ENCODE results near the gene TFRC. TPM values are rescaled to one million over a fixed set of nuclear protein-coding genes. Genes with fewer than 3 reads are reported as not detected.

TFRC gene
- total RNA-seq, 1 experiment from 2014 or later = 261 TPM

- Histone ChIP-seq H3K27me3 (ENCODE audit: insufficient read depth, low read length) (no peaks in the 10 kb centered on the region; the same call in 1 of the 2 replicates), H3K27ac (ENCODE audit: low read depth, low read length) (no peak overlapping the region), H3K9ac (ENCODE audit: low read length) (no peak overlapping the region), H3K9me3 (ENCODE audit: control insufficient read depth in 1 of 2, insufficient read depth in 1 of 2, low read depth in 1 of 2, low read length in 2 of 2) (no peaks in the 10 kb centered on the region), H3K36me3 (ENCODE audit: control insufficient read depth in 1 of 2, insufficient read depth in 2 of 2, low read length in 2 of 2) (no peaks in the 10 kb centered on the region), H3K4me3 (replicated peaks in 1 of 2; ENCODE audit: low read depth in 1 of 2, low read length in 2 of 2) (no peak overlapping the region), H3K4me1 (ENCODE audit: control insufficient read depth in 1 of 2, insufficient read depth in 2 of 2, low read length in 2 of 2) (no peaks in the 10 kb centered on the region), H3K4me2 (ENCODE audit: low read length) (no peak overlapping the region), H4K20me1 (ENCODE audit: insufficient read depth) (no peaks in the 10 kb centered on the region), H2AFZ (ENCODE audit: low read depth, low read length, poor library complexity, severe bottlenecking) (no peak overlapping the region), H3K79me2 (ENCODE audit: insufficient read depth, low read length) (no peaks in the 10 kb centered on the region), H3K9me2 (ENCODE audit: insufficient read depth) (no peaks in the 10 kb centered on the region)
- ChIA-PET CTCF (no interaction called here), POLR2A (no interaction called here), RAD21 (ENCODE audit: low non-redundant PET in 1 of 2, low total read pairs in 2 of 2, uncharacterized antibody in 2 of 2, unreplicated experiment in 2 of 2) (interaction anchor here in 1 of 2 experiments (0.7 kb wide), 1 partner anchor 69 kb away, joined by 5 read pairs; no protein-coding TSS in a partner anchor)
- no peak for DNase-seq (ENCODE audit: low read depth, low spot score)
- intact Hi-C loops (cut with micrococcal nuclease) = no loop called here
- no peak for TF ChIP-seq EGR1 (IDR thresholded peaks at IDR 0.05; ENCODE audit: low read depth)
- TF ChIP-seq ZNF274 (IDR thresholded peaks at IDR 0.05; ENCODE audit: low read depth, low read length) = no peak
- TF ChIP-seq FOSL1 (IDR thresholded peaks at IDR 0.05; ENCODE audit: low read depth) = no peak
- TF ChIP-seq YY1 (IDR thresholded peaks at IDR 0.05; ENCODE audit: extremely low read depth, insufficient replicate concordance, low read depth, low read length) = no peak
- no peak for TF ChIP-seq POLR2AphosphoS5 (IDR thresholded peaks at IDR 0.05; ENCODE audit: low read depth, low read length)
- no peak for TF ChIP-seq POLR2A (IDR thresholded peaks at IDR 0.05; ENCODE audit: borderline replicate concordance, extremely low read depth, insufficient read depth, insufficient read length)
- BruUV-seq (replicated peaks) = no TSS peak
- ATAC-seq = no peak
Measured at GRCh38 chr3:196009456-196009855, 72.4 kb downstream of the TFRC start.

GRCh38 chr3:196008929-196009328 lies 73.0 kb downstream of the TFRC start:
- no peaks in the 10 kb centered on the region for H3K79me2 ChIP-seq (ENCODE audit: insufficient read depth, low read length)
- ChIA-PET CTCF (no interaction called here), RAD21 (ENCODE audit: low non-redundant PET in 1 of 2, low total read pairs in 2 of 2, uncharacterized antibody in 2 of 2, unreplicated experiment in 2 of 2) (interaction anchor here in 1 of 2 experiments (0.7 kb wide), 1 partner anchor 68 kb away, joined by 5 read pairs; no protein-coding TSS in a partner anchor), POLR2A (no interaction called here)
- H2AFZ ChIP-seq (ENCODE audit: low read depth, low read length, poor library complexity, severe bottlenecking) = no peak overlapping the region
- H3K27me3 ChIP-seq (ENCODE audit: insufficient read depth, low read length) = no peaks in the 10 kb centered on the region; the same call in 1 of the 2 replicates
- H3K27ac ChIP-seq (ENCODE audit: low read depth, low read length) = no peak overlapping the region
- no peaks in the 10 kb centered on the region for H3K4me1 ChIP-seq (ENCODE audit: control insufficient read depth in 1 of 2, insufficient read depth in 2 of 2, low read length in 2 of 2)
- no peaks in the 10 kb centered on the region for H3K36me3 ChIP-seq (ENCODE audit: control insufficient read depth in 1 of 2, insufficient read depth in 2 of 2, low read length in 2 of 2)
- ATAC-seq = no peak
- no peak overlapping the region for H3K4me2 ChIP-seq (ENCODE audit: low read length)
- intact Hi-C loops (cut with micrococcal nuclease) = no loop called here
- DNase-seq (ENCODE audit: low read depth, low spot score) = no peak
- no peaks in the 10 kb centered on the region for H3K9me2 ChIP-seq (ENCODE audit: insufficient read depth)
- BruUV-seq (replicated peaks) = no TSS peak
- no peak overlapping the region for H3K9ac ChIP-seq (ENCODE audit: low read length)
- no peaks in the 10 kb centered on the region for H4K20me1 ChIP-seq (ENCODE audit: insufficient read depth)
- H3K4me3 ChIP-seq (replicated peaks in 1 of 2; ENCODE audit: low read depth in 1 of 2, low read length in 2 of 2) = no peak overlapping the region
- H3K9me3 ChIP-seq (ENCODE audit: control insufficient read depth in 1 of 2, insufficient read depth in 1 of 2, low read depth in 1 of 2, low read length in 2 of 2) = no peaks in the 10 kb centered on the region
- no peak for TF ChIP-seq ZBTB33 (IDR thresholded peaks at IDR 0.05; ENCODE audit: extremely low read depth, insufficient replicate concordance, low read length)
- no peak for TF ChIP-seq ZNF274 (IDR thresholded peaks at IDR 0.05; ENCODE audit: low read depth, low read length)
